ENCODE data around the gene PIK3R2. TPM values are rescaled to one million over a fixed set of nuclear protein-coding genes. Genes with fewer than 3 reads are reported as not detected.
"Not testable (repeated sequence)": the region's sequence is repeated elsewhere in the genome, so short reads cannot be mapped to it uniquely, and the experiment has no call there.

Gene PIK3R2
- total RNA-seq, 3 donors from 2014 or later, result 16.5 to 21.4 (median 19.6) TPM

GRCh38 chr19:18204394-18205199 lies 51.6 kb downstream of the PIK3R2 start:
- Mint-ChIP-seq H3K4me1 (ENCODE audit: low read depth) (peaks cover 23% of the 10 kb centered on the region), H3K4me3 (peak overlapping the region; percentile 90), H3K9me3 (no peaks in the 10 kb centered on the region), H3K36me3 (ENCODE audit: insufficient read depth) (no peaks in the 10 kb centered on the region), H3K27me3 (ENCODE audit: low read depth) (peaks cover 5% of the 10 kb centered on the region)
- ATAC-seq (peak in 1 of 2 donors; percentile 0), DNase-seq (peak; percentile 31)

GRCh38 chr19:18205200-18205892 lies 52.4 kb downstream of the PIK3R2 start:
- Mint-ChIP-seq H3K4me1 (ENCODE audit: low read depth) (peaks cover 23% of the 10 kb centered on the region), H3K4me3 (peak overlapping the region; percentile 90), H3K27me3 (ENCODE audit: low read depth) (peaks cover 10% of the 10 kb centered on the region), H3K36me3 (ENCODE audit: insufficient read depth) (no peaks in the 10 kb centered on the region), H3K9me3 (no peaks in the 10 kb centered on the region)
- ATAC-seq (no peak), DNase-seq (peak; percentile 48)

- H3K4me3 Mint-ChIP-seq, result no peak overlapping the region
- H3K36me3 Mint-ChIP-seq (ENCODE audit: insufficient read depth), result no peaks in the 10 kb centered on the region
- H3K9me3 Mint-ChIP-seq, result no peaks in the 10 kb centered on the region
- peaks cover 11% of the 10 kb centered on the region for H3K27me3 Mint-ChIP-seq (ENCODE audit: low read depth)
- ATAC-seq (no peak), DNase-seq (no peak)
- peaks cover 23% of the 10 kb centered on the region for H3K4me1 Mint-ChIP-seq (ENCODE audit: low read depth)
Measured at GRCh38 chr19:18206018-18206417, 53.1 kb downstream of the PIK3R2 start.

- H3K9me3 Mint-ChIP-seq, result no peaks in the 10 kb centered on the region
- DNase-seq, result peak; percentile 53
- no peak overlapping the region for H3K4me3 Mint-ChIP-seq
- peaks cover 17% of the 10 kb centered on the region for H3K27me3 Mint-ChIP-seq (ENCODE audit: low read depth)
- no peak for ATAC-seq
- H3K4me1 Mint-ChIP-seq (ENCODE audit: low read depth), result peaks cover 10% of the 10 kb centered on the region
- no peaks in the 10 kb centered on the region for H3K36me3 Mint-ChIP-seq (ENCODE audit: insufficient read depth)
Measured at GRCh38 chr19:18208098-18208951, 55.4 kb downstream of the PIK3R2 start.

- not testable (repeated sequence) for H3K4me1 Mint-ChIP-seq (ENCODE audit: low read depth); DNase-seq; ATAC-seq; H3K4me3 Mint-ChIP-seq; H3K36me3 Mint-ChIP-seq (ENCODE audit: insufficient read depth); H3K9me3 Mint-ChIP-seq
- H3K27me3 Mint-ChIP-seq (ENCODE audit: low read depth), result peaks cover 19% of the 10 kb centered on the region
Measured at GRCh38 chr19:18209912-18210311, 56.9 kb downstream of the PIK3R2 start.

- Mint-ChIP-seq H3K36me3 (ENCODE audit: insufficient read depth) (no peaks in the 10 kb centered on the region), H3K9me3 (no peaks in the 10 kb centered on the region), H3K4me3 (no peak overlapping the region), H3K27me3 (ENCODE audit: low read depth) (peaks cover 19% of the 10 kb centered on the region), H3K4me1 (ENCODE audit: low read depth) (peaks cover 4% of the 10 kb centered on the region)
- DNase-seq (no peak), ATAC-seq (no peak)
Measured at GRCh38 chr19:18211683-18212082, 58.7 kb downstream of the PIK3R2 start.

- Mint-ChIP-seq H3K4me3 (no peak overlapping the region), H3K4me1 (ENCODE audit: low read depth) (peaks cover 3% of the 10 kb centered on the region), H3K27me3 (ENCODE audit: low read depth) (peaks cover 18% of the 10 kb centered on the region), H3K36me3 (ENCODE audit: insufficient read depth) (no peaks in the 10 kb centered on the region), H3K9me3 (no peaks in the 10 kb centered on the region)
- ATAC-seq (peak; percentile 50 to 60), DNase-seq (no peak)
Measured at GRCh38 chr19:18214779-18215433, 61.9 kb downstream of the PIK3R2 start.

- DNase-seq, result no peak
- peaks cover 5% of the 10 kb centered on the region for H3K4me1 Mint-ChIP-seq (ENCODE audit: low read depth)
- H3K4me3 Mint-ChIP-seq, result no peak overlapping the region
- ATAC-seq, result no peak
- H3K27me3 Mint-ChIP-seq (ENCODE audit: low read depth), result peaks cover 20% of the 10 kb centered on the region
- H3K9me3 Mint-ChIP-seq, result no peaks in the 10 kb centered on the region
- no peaks in the 10 kb centered on the region for H3K36me3 Mint-ChIP-seq (ENCODE audit: insufficient read depth)
Measured at GRCh38 chr19:18216789-18217188, 63.8 kb downstream of the PIK3R2 start.

- Mint-ChIP-seq H3K36me3 (ENCODE audit: insufficient read depth) (no peaks in the 10 kb centered on the region), H3K4me1 (ENCODE audit: low read depth) (peaks cover 5% of the 10 kb centered on the region), H3K9me3 (no peaks in the 10 kb centered on the region), H3K4me3 (no peak overlapping the region), H3K27me3 (ENCODE audit: low read depth) (peaks cover 27% of the 10 kb centered on the region)
- ATAC-seq, result no peak
- no peak for DNase-seq
Measured at GRCh38 chr19:18218159-18218558, 65.2 kb downstream of the PIK3R2 start.

- Mint-ChIP-seq H3K4me3 (no peak overlapping the region), H3K27me3 (ENCODE audit: low read depth) (peaks cover 30% of the 10 kb centered on the region), H3K4me1 (ENCODE audit: low read depth) (peaks cover 5% of the 10 kb centered on the region), H3K9me3 (no peaks in the 10 kb centered on the region), H3K36me3 (ENCODE audit: insufficient read depth) (no peaks in the 10 kb centered on the region)
- DNase-seq (no peak), ATAC-seq (no peak)
Measured at GRCh38 chr19:18218600-18218999, 65.6 kb downstream of the PIK3R2 start.

Other genes starting within 250 kb of the PIK3R2 start
- 100 to 1,000 TPM; 228 to 261 (median 236) TPM for gene CCDC124, start 220.1 kb upstream of the PIK3R2 start, total RNA-seq
- under 1 TPM in 2 of 3 donors, not detected in 1; 0.24 to 0.32 TPM for gene KCNN1, start 186.1 kb upstream of the PIK3R2 start, total RNA-seq
- 10 to 100 TPM; 19.4 to 24.4 (median 22.4) TPM for gene ARRDC2, start 145.0 kb upstream of the PIK3R2 start, total RNA-seq
- gene IL12RB1, start 66.2 kb upstream of the PIK3R2 start, total RNA-seq, result 10 to 100 TPM; 10.4 to 16.1 (median 14.8) TPM
- 10 to 100 TPM; 10.4 to 11.1 (median 10.7) TPM for gene MAST3, start 55.4 kb upstream of the PIK3R2 start, total RNA-seq
- 10 to 100 TPM; 13.6 to 36.7 (median 13.8) TPM for gene IFI30, start 20.6 kb downstream of the PIK3R2 start, total RNA-seq
- gene MPV17L2, start 40.1 kb downstream of the PIK3R2 start, total RNA-seq, result 10 to 100 TPM; 33.9 to 39.7 (median 35.7) TPM
- 1 to 10 TPM; 3.6 to 8.0 (median 6.6) TPM for gene RAB3A, start 50.9 kb downstream of the PIK3R2 start, total RNA-seq
- gene PDE4C, start 73.3 kb downstream of the PIK3R2 start, total RNA-seq, result not detected
- gene IQCN, start 121.3 kb downstream of the PIK3R2 start, total RNA-seq, result under 1 TPM; 0.35 to 0.42 (median 0.38) TPM
- gene JUND, start 128.5 kb downstream of the PIK3R2 start, total RNA-seq, result 100 to 1,000 TPM; 232 to 244 (median 242) TPM
- 100 to 1,000 TPM; 209 to 254 (median 230) TPM for gene LSM4, start 169.9 kb downstream of the PIK3R2 start, total RNA-seq
- gene PGPEP1, start 187.4 kb downstream of the PIK3R2 start, total RNA-seq, result 10 to 100 TPM; 12.8 to 14.7 (median 13.0) TPM
- gene GDF15, start 233.0 kb downstream of the PIK3R2 start, total RNA-seq, result under 1 TPM; 0.53 to 0.71 (median 0.56) TPM
- not detected for gene LRRC25, start 244.5 kb downstream of the PIK3R2 start, total RNA-seq